Transverse colon (tissue), 4 donors: ENCODE data around the gene SHROOM3.

Experiments used
- CTCF ChIP-seq, 5 experiments: fragments of 200-600 bp in 3 of 5; fragments of 450-650 bp in 2 of 5; sonication (generic) in 3 of 5; IDR thresholded peaks; 1 replicate in 2 of 5; 2 replicates in 3 of 5; pipeline ENCODE4 v1.5.1; 2016 to 2017; ENCODE audit warnings: antibody characterized with exemption in 5 of 5, inconsistent platforms in 3 of 5, mild to moderate bottlenecking in 2 of 5, moderate library complexity in 1 of 5
- EP300 ChIP-seq: sonication (generic); formaldehyde crosslinking; IDR thresholded peaks from one replicate; pipeline ENCODE4 v1.6.1; 2017; ENCODE audit warnings: antibody characterized with exemption, low read depth
- POLR2AphosphoS5 ChIP-seq, 3 donors: sonication (generic); formaldehyde crosslinking; IDR thresholded peaks; one replicate each; pipeline ENCODE4 v1.6.1; 2016; ENCODE audit warnings: antibody characterized with exemption in 3 of 3

- no peak for TF ChIP-seq CTCF (IDR thresholded peaks at IDR 0.05)
- TF ChIP-seq EP300, result no peak
- TF ChIP-seq POLR2AphosphoS5 (IDR thresholded peaks at IDR 0.05), result no peak
These were observed 259.0 kb downstream of the SHROOM3 start for GRCh38 chr4:76694056-76694455.
